ENCODE measurements around the gene EFNA5.

- TF ChIP-seq ZBTB7A (tag by site-specific recombination; IDR thresholded peaks at IDR 0.05; ENCODE audit: low read depth) (no peak), KLF9 (tag by site-specific recombination; IDR thresholded peaks at IDR 0.05; ENCODE audit: low read depth) (no peak), ZNF121 (tag by site-specific recombination; IDR thresholded peaks at IDR 0.05) (no peak), ZNF175 (tag by site-specific recombination; IDR thresholded peaks at IDR 0.05) (no peak), YY1 (tag by site-specific recombination; IDR thresholded peaks at IDR 0.05) (no peak), PBX3 (CRISPR knock-in tag; IDR thresholded peaks at IDR 0.05) (no peak), ZNF561 (tag by site-specific recombination; IDR thresholded peaks at IDR 0.05; ENCODE audit: borderline replicate concordance) (no peak), ZNF404 (tag by site-specific recombination; IDR thresholded peaks at IDR 0.05) (no peak), ZNF24 (tag by site-specific recombination; IDR thresholded peaks at IDR 0.05) (no peak), MZF1 (tag by site-specific recombination; IDR thresholded peaks at IDR 0.05; ENCODE audit: borderline replicate concordance) (no peak)
- TF ChIP-seq, protein P1, sequence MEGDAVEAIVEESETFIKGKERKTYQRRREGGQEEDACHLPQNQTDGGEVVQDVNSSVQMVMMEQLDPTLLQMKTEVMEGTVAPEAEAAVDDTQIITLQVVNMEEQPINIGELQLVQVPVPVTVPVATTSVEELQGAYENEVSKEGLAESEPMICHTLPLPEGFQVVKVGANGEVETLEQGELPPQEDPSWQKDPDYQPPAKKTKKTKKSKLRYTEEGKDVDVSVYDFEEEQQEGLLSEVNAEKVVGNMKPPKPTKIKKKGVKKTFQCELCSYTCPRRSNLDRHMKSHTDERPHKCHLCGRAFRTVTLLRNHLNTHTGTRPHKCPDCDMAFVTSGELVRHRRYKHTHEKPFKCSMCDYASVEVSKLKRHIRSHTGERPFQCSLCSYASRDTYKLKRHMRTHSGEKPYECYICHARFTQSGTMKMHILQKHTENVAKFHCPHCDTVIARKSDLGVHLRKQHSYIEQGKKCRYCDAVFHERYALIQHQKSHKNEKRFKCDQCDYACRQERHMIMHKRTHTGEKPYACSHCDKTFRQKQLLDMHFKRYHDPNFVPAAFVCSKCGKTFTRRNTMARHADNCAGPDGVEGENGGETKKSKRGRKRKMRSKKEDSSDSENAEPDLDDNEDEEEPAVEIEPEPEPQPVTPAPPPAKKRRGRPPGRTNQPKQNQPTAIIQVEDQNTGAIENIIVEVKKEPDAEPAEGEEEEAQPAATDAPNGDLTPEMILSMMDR (tag by site-specific recombination; IDR thresholded peaks at IDR 0.05): no peak
- TF ChIP-seq, protein P2, sequence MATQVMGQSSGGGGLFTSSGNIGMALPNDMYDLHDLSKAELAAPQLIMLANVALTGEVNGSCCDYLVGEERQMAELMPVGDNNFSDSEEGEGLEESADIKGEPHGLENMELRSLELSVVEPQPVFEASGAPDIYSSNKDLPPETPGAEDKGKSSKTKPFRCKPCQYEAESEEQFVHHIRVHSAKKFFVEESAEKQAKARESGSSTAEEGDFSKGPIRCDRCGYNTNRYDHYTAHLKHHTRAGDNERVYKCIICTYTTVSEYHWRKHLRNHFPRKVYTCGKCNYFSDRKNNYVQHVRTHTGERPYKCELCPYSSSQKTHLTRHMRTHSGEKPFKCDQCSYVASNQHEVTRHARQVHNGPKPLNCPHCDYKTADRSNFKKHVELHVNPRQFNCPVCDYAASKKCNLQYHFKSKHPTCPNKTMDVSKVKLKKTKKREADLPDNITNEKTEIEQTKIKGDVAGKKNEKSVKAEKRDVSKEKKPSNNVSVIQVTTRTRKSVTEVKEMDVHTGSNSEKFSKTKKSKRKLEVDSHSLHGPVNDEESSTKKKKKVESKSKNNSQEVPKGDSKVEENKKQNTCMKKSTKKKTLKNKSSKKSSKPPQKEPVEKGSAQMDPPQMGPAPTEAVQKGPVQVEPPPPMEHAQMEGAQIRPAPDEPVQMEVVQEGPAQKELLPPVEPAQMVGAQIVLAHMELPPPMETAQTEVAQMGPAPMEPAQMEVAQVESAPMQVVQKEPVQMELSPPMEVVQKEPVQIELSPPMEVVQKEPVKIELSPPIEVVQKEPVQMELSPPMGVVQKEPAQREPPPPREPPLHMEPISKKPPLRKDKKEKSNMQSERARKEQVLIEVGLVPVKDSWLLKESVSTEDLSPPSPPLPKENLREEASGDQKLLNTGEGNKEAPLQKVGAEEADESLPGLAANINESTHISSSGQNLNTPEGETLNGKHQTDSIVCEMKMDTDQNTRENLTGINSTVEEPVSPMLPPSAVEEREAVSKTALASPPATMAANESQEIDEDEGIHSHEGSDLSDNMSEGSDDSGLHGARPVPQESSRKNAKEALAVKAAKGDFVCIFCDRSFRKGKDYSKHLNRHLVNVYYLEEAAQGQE (tag by site-specific recombination; IDR thresholded peaks at IDR 0.05): no peak
Measured at GRCh38 chr5:107687937-107688336, 17.2 kb upstream of the EFNA5 start.

All from HEK293 (cell line).